NCI-H2081 (cell line): ENCODE measurements around the gene NDFIP1.
"Not testable (repeated sequence)": the region's sequence is repeated elsewhere in the genome, so short reads cannot be mapped to it uniquely, and the experiment has no call there.

ENCODE experiments used
- DNase-seq, 2 experiments: peaks; one replicate each; lab custom pipeline; 2025; lab: John Stamatoyannopoulos, UW

The NDFIP1 gene

DNA sequence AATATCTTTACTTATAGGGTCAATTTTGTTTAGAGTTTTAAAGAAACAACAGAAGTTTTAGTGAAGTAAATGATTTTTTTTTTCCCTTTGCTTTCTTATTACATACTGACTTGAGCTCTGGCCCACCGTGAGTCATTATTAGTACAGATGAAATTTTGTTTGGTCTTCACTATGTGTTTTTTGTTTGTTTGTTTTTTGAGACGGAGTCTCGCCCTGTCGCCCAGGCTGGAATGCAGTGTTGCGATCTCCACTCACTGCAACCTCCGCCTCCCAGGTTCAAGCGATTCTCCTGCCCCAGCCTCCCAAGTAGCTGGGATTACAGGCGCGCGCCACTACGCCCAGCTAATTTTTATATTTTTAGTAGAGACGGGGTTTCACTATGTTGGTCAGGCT, 45.9 kb downstream of the NDFIP1 start:
- not testable (repeated sequence) for DNase-seq

DNA sequence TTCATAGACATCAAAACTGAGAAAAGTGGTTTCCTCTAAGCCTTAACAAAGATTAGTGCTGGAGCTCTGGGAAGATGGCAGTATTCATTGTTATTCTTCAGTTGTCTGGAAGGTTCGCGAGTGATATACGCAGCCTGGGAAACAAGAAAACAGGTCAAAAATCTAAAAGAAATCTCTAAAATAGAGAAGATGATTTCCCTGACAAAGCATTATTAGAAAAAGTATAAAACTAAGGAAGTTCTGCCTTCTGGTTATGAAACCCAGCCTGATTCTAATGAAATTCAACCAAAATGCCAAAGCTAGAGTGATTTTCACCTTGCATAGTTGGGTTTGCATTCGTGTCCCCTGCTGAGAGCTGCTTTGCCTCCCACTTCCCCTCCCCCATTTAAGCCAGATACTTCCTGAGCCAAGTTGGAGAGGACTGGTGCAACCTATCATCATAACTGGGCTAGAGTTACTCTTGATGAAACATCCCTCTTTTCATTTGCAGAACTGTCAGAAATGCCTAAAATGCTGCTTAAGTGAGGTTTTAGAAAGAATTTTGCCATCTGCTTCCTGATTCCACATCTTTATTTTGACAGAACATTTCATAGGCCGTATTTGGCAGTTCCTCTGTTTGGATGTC, 48.4 kb downstream of the NDFIP1 start:
- no peak for DNase-seq

DNA sequence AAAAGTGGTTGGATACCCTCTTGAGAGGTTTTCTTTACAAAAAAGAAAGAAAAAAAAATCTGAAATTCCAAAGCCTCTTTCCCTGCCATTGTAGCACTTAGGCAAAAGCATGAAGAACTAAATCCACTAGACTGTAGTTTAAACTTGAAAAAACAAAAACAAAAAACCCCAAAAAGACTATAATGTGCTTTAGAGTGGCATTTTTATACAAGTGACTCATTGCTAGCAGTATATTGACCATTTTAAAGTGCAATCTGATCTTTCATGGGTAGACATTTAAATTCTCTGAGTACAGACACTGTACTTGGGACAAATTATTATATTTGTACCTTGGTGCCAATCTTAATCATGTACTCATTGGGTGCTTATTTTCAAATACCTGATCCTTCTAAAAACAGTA, 50.8 kb downstream of the NDFIP1 start:
- DNase-seq = no peak

DNA sequence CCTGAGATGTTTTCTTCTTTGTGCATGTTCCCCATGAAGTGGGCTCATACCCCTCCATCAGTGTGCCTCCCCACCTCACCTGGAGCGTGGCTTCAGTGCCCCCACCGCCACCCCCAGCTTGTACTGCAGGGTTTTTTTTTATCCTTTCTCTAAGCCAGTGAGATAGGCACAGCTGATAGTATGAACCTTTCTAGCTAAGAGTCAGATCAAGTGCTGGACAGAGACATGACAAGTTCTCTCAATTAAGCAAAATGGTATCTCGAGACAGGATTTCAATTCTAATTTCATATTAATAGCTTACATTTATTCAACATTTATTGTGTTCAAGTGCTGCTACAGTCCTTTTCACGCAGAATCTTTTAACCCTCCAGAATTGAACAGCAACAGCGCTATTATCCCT, 55.7 kb downstream of the NDFIP1 start:
- DNase-seq = no peak

DNA sequence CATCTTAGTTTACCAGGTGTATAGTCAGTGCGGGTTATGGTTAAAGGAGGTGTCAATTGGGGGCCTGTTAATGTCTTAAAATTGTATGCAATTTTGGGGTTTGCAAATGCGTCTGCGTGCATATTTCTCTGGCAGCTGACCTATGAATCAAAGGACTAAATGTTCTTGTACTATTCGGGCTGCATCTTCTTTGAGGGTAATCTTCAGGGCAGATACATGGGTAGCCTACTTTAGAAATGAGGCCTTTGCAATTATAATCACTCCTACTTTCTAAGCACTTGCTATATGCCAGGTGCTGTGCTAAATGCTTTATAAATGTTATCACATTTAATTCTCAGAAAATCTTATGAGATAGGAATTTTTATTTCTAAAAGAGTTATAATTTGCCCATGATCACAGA, 58.2 kb downstream of the NDFIP1 start:
- no peak for DNase-seq

DNA sequence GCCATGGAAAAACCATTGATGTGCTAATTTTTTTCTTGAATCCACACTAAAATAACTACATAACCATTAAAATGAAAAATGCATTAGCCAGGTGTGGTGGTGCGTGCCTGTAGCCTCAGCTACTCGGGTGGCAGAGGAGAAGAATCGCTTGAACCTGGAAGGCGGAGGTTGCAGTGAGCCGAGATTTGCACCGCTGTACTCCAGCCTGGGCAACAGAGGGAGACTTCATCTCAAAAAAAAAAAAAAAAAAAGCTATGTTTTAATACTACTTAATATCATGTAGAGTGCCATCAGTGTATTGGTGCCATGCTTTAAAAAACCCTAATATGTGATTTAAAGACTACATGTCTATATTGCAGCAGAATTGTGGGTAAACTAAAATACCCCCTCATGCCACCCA, 58.9 kb downstream of the NDFIP1 start:
- no peak for DNase-seq

DNA sequence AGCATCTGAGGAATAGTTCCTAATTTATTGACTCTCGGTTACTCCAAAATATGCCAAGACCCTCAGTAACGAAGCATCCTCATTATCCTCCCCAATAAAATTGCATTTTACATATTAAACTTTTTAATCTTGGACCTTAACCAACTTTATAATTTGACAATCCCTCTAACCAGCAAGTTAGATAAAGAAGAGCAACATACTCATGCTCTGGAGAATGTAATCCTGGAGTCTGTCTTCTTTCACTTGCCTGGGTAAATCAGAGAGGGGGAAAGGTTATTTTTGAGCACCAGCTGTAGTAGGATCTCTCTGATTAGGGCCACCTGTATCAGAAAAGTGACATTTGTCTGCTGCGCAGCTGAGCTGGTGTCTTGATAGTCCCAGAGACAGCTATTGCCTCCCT, 59.8 kb downstream of the NDFIP1 start:
- no peak for DNase-seq

DNA sequence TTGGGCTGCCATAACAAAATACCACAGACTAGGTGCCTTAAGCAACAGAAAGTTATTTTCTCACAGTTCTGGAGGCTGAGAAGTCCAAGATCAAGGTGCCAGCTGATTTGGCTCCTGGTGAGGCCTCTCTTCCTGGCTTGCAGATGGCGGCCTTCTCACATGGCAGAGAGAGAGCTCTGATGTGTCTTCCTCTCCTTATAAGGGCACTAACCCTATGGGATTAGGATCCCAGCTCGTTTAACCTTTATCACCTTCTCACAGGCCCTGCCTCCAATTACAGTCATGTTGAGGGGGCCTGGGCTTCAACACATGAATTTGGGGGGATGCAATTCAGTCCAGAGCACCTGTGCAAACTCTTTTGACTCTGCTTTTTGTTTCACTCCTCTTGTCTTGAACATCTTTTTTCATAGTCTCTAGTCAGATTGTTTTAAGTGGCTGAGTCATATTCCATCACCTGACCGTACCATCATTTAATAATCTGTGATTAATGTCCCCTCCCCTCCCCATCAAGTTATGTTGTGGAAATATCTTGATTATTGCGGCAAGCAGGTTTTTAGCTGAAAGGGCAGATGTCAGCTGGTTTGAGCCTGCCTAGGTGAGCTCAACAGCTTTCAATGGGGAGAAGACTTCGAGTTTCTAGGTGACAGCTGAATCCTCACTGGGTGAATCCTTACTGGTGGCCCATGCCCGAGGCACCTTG, 61.8 kb downstream of the NDFIP1 start:
- no peak for DNase-seq

DNA sequence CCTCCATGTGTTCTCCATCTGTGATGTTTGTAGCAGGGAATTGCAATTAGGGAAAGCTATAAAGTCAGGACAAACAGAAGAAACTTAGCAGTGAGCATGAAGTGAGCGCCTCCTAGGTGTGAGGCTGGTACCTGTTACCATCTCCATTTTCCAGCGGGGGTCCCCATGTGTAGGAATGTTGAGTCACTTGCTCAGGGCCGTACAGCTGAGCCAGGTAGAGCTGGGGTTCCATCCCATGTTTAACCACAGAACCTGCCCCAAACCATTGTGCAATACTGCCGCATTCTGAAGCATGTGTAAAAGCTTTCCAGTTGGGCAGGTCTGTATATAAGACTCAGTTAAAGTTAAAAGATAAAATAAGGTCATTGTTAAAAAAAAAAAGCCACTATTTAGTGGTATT, 62.7 kb downstream of the NDFIP1 start:
- DNase-seq = no peak

DNA sequence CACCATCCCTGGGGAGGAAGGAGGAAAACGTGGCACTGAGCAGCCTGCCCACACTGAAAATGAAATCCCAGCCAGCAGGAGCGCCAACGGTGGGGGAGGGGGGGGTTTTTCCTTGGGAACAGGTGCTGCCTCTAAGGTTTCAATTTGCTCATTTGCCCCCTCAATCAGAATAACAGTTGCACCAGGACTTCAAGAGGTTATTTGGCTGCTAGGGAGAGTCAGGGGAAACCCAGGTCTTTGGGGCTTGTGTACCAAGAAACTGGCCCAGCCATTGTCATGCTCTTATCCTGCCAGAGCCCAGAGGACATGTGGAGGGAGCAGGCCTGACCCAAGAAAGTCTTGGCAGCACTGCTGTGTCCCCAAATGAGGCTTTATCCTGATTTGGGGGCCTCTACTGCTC, 66.5 kb downstream of the NDFIP1 start:
- no peak for DNase-seq

DNA sequence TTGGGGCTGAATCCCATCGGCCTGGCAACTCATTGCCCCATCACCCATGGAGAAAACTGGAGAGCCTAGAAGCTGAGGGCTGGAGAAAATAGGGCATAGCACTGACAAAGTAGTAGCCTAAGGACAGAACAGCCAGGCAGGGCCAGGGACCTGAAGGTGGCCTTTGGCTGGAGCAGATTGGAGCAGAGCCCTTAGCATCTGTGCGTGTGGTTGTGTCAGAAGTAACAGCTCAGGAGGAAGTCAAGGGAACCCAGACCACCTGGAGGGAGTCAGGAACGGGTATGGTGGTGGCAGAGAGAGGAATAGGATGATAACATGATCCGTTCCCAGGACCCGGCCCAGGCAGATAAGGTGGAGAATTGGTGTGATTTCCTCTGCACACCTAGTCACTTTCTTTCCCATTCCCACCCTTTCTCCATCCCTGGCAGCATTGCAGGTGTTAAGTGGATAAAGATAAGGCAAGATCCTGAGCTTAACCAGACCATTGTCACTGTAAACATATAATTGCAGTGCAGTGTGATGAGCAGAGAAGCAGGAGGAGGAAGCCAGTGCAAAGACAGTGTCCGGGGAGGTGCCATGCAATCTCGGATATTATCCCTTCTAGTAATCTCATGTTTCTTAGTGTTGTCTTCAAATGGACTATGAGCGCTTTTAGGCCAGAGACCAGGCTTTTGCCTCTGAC, 67.0 kb downstream of the NDFIP1 start:
- DNase-seq = no peak

DNA sequence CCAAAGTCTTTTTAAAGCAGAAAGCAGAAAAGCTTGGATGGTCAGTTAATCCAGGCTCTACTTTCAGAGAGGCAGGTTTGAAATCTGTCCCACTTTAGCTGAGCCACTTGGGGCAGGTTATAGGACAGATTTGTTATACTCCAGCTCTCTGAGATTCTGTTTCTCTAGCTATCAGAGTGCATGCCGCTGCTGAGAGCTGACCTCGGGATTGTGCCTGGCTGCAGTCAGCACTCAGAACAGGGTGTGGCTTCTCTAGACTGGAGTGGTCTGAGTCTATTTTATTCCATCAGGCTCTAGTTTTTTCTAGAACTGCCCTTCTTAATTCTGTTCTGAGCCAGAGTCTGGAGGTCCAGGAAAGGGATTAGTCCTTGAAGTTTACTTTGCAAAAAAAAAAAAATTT, 67.7 kb downstream of the NDFIP1 start:
- DNase-seq = no peak

DNA sequence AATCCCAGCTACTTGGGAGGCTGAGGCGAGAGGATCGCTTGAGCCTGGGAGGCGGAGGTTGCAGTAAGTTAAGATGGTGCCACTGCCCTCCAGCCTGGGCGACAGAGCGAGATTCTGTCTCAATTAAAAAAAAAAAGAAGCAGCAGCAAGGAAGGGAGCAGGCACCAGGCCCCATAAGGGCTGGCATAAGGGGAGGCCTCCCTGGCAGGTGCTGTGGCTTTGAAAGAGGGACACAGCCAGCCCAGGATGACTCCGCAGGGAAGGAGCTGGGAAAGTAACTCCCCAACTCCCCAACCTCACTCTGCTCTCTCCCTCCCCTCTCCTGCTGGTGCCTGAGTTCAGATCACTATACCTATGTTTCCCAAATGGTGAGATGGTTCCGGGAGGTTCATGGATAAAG, 70.1 kb downstream of the NDFIP1 start:
- no peak for DNase-seq

DNA sequence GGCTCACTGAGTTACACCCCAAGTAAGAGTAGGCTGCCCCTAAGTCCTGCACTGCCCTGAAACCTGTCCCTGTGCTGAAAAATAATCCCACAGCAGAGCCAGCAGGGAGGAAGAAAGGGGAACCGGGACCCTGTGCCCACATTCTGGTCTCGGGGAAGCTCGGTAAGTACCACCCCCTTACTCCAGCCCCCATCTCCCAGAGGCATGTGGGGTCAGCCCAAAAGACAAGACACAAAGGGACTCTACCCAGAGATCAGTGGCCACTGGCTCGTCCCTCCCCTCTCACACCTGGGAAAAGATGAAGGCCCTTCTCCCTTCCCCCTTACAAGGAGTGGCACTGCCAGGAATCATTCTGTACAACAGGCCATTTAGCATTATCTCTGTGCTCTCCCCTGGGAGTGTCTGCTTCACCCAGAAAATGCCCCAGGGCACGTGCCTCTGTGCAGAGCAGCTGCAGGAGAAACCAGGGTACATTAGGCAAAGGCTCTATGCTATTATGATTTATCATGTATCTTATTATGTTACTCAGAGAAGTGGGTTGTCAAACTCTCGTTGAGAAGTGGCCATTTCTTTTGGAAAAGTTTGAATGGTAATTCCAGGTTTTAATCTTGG, 71.3 kb downstream of the NDFIP1 start:
- peak in 1 of 2 experiments; percentile 17 for DNase-seq

DNA sequence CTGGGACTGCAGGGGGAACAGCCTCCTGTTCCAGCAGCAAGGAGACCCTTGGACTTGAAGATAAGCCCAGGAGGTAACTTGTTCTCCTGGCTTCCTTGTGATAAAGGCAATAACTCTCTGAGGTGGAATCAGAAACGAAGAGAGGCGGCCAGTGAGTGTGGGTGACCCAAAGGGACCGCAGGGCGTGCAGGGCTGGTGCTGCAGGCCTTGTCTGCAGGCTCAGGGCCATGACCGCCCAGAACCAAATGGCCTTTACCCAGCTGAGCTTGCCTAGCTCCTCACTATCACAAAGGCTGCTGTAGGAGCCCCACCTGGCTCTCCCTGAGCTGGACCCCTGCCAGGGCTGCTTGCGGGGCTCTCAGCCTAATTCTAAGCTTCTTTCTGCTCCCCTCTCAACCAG, 72.5 kb downstream of the NDFIP1 start:
- no peak for DNase-seq

DNA sequence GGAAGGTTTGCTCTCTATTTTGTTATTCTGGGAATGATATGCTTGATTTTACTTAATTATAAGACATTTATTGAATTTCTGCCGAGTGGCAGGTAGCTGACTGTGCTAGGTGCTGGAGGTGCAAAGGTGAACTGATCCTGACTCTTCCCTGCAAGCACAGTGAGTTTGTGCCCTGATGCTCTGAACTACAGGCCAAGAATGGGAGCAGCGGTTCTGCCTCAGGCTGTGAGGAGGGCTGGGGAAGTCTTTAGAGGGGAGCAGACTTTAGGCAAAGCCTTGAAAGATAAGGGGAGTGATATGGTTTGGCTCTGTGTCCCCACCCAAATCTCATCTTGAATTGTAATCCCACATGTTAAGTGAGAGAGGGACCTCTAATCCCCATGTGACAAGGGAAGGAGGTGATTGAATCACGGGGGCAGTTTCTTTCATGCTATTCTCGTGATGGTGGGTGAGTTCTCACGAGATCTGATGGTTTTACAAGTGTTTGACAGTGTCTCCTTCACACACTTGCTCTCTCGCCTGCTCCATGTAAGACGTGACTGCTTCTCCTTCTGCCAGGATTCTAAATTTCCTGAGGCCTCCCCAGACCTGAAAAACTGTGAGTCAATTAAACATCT, 73.1 kb downstream of the NDFIP1 start:
- no peak for DNase-seq

DNA sequence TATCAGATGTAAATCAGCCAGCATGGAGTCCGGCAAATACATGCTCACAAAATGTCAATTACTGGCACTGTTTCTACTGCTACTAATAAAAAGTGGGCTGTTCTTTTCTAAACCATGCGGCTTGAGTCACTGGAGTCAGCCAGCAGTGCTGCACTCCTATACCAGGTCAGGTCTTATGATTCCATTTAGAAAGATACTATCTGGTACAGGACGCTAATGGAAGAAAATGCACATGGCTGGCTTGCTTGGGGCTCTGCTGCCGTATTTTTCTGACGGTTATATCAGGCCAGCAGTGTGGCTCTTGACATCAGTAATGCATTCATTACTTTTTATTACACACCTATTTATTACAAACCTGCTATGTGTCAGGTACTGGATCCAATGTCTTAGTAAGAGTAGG, 74.3 kb downstream of the NDFIP1 start:
- DNase-seq = no peak

DNA sequence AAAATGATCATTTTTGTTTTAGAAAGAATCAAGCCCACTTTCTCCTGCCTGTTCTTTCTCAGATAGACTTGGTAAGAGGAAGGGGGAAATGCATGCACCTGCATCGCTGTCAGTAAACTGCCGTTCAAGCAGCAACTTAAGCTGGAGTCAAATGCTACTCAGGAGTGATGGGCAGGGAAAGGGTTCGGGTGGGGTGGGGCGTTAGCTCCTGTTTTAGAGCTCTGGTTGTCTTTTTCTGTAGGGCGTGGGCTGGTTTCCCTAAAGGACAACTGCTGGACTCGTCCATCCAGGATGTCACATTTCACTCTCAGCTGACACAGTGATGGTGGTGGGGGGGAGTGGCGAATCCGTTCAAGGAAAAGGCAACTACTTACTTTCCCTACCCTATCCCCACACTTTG, 75.0 kb downstream of the NDFIP1 start:
- DNase-seq = no peak

DNA sequence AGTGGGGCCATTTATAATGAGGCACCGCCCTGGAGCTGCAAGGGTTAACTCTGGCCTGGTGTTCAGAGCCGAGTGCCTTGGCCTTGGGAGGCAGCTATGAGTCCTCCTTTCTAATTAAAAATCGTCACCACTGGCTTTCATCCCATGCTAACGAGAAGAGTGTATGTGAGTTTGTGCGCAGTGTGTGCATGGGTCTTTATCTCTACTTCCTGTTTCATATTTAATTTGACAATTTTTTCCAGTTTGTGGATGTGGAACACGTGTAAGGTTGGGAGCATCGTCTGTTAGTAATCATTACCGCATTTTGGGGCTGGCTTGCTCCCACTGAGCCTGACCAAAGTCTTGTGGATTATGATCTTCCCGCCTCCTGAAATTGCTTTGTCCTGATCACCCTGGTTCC, 76.4 kb downstream of the NDFIP1 start:
- no peak for DNase-seq

DNA sequence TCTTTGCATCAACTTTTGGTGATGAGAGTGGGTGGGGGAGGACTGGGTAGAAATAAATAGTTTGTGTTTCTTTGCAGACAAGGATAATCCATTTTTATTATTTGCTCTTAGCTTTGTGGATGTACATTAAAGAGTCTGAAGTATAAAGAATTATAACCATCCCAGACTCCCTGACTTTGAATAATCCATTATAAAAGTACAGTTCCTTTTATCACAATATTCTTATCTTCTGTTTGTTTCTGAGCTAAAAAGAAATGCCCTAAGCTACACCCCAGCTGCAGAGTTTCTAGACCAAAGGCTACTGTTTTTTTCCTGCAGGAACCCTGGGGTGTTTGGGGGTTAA, 77.9 kb downstream of the NDFIP1 start:
- no peak for DNase-seq

DNA sequence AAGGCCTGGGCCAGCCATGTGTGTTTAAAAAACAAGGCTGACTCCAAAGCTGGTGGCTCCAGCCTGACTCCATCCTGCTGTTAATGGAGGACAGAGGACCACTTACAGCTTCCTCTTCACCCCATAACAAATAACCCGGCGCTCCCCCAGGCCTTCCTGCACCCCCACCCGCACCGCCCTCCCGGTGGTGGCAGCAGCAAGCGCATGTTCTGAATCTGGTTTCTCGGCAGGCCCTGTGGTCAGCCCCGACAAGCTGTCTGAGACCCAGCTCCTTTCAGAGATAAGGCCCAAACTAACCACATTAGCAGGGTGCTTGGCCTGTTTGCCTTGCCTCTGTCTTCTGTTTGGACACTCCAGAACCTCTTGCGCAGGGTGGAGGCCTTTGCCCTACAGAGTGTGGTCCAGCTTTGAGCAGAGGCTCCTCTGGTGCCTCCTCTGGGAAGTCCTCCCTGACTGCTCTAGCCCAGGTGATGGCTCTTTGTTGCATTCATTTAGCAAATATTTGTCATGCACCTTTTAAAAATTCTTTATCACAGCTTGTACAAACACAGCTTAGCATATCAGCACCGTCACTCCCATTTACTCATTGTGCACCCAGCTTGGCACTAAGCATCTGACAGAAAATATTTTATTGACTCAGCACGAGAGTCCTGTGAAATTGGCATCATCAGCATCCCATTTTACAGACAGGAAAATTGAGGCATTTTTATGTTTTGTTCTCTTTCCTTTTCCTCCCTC, 78.4 kb downstream of the NDFIP1 start:
- DNase-seq = no peak

DNA sequence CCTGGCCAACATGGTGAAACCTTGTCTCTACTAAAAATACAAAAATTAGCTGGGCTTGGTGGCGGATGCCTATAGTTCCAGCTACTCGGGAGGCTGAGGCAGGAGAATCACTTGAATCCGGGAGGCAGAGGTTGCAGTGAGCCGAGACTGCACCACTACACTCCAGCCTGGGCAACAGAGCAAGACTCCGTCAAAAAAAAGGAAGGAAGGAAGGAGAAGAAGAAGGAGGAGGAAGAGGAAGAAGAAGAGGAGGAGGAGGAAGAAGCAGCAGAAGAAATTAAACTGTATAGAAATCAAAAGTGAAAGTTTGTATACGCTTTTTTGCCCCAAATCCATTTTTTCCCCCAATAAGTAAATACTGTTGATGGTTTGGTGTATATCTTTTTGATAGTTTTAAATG, 80.1 kb downstream of the NDFIP1 start:
- not testable (repeated sequence) for DNase-seq
